GM12872 (cell line): ENCODE measurements around the gene BIRC6.

ENCODE experiments used
- CTCF ChIP-seq: IDR thresholded peaks from 3 replicates; pipeline ENCODE4 v1.5.1; 2011; ENCODE audit warnings: low read depth, mild to moderate bottlenecking, low read length, moderate library complexity; ENCODE audit not compliant: insufficient read depth

The BIRC6 gene

DNA sequence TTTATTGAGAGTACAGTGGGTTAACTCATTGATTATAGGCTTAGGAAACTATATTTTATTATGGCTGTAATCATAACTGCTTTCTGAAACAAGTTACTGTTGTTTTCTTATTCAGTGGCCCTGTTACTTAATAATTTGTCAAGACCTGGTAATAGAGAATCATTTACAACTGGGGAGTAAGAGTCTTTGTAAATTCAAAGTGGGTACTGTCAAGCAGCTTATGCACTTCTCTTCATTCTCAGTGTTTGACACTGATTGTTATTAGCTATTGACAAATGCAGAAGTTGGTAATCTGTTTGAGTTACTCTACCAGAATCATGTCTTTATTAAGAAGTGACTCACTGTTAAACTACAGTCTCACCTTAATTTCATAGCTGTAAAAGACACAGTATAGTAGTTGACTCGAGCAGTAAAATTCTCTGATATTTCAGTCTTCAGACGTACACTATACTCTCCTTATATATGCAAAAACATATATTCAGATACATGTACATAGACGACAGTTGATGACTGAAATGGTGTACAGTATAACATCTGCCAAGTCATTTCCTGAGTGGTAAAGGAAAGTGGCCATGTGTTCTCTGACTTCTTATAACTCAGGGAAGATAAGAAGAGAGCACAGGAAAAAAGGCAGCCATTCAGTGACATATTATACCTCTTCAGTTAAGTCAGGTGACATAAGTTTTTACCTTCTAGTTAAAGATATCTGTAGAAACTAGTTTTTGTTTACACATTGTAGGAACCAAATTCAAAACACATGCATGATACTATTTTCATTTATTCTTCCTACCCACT lies 235.0 kb downstream of the BIRC6 start:
- no peak for TF ChIP-seq CTCF

- TF ChIP-seq CTCF, result no peak
Observed at GRCh38 chr2:32594573-32594972, 237.8 kb downstream of the BIRC6 start.

DNA sequence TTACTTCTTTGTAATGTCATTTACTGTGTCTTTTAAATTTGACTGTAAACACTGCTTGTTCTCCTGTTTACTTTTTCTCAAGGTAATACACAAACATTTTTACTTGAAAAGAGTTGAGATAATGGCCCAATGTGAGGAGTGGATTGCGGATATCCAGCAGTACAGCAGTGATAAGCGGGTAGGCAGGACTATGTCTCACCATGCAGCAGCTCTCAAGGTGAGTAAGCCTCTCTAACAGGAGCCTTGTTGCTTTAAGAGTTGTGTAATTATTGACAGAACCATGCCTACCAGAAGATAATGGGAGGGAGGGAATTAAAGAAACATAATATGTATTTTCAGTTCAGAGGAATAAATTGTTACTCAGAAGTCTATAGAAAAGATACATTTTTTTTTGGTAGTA lies 254.5 kb downstream of the BIRC6 start:
- no peak for TF ChIP-seq CTCF

DNA sequence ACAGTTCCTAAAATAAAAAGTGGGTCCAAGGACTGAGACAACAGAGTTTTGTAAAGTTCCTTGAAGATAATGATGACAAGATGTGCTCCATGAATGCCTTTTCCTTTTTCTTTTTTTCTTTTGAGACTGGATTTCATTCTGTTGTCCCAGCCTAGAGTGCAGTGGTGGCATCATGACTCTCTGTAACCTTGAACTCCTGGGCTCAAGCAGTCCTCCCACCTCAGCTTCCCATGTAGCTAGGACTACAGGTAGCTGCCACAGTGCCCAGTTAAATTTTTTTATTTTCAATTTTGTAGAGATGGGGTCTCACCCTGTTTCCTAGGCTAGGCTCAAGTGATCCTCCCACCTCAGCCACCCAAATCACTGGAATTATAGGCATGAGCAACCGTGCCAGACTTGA lies 254.9 kb downstream of the BIRC6 start:
- no peak for TF ChIP-seq CTCF

DNA sequence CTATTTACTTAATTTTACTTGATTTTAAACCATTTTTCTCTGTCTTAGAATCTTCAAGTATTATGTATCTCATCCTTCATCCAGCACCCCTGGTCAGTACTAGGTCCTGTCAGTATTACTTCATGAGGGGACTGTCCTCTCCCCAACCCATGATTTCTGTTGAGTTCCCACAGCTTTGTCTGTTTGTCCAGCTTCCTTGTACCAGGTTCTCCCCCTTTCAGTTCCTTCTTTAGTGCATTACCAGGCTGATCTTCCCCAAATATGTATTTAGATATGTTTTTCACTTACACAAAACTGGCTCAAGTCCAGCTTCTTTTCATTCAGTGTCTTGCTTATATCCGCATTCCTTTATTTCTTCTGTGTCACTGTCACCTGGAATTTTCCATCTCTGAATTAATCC lies 257.3 kb downstream of the BIRC6 start:
- no peak for TF ChIP-seq CTCF

GRCh38 chr2:32617599-32618189 lies 260.9 kb downstream of the BIRC6 start:
- no peak for TF ChIP-seq CTCF

- TF ChIP-seq CTCF, result no peak
Observed at GRCh38 chr2:32622570-32623310, 265.9 kb downstream of the BIRC6 start.
